G401.6 (cell line): ENCODE data around the gene THBS4.
A peak's percentile ranks its signal among the peaks of the same experiment; 100 is the strongest.

Source experiments
- FAIRE-seq: peaks from 2 replicates; lab custom pipeline; 2012; peaks lifted over from hg19 to GRCh38; lab: Jason Lieb, UNC

Gene THBS4

GRCh38 chr5:80034962-80035821 is at the start of gene THBS4:
THBS4 (plus strand) TSS chr5:80035348; CDS start chr5:80035538, 190 bp downstream.
- no peak for FAIRE-seq

- no peak for FAIRE-seq
Observed at GRCh38 chr5:79986260-79986659, 48.9 kb upstream of the THBS4 start.

DNA sequence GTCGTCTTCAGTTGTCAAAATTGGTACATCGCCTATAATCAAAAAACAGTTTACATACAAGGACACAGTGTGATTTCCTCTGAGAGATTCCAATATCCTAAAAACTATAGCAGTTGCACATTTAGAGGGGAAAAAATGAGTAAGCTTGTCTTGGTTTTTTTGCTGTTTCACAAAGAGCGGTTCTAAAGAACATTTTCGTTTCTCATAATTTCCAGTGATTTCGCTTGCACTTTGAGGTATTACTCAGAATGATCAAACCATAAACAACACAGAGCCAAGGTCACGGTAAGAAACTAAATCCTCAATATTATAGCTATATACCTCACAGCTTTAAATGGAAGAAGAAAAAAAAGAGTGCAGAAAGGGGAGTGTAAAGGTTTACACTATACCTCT is 44.9 kb upstream of the THBS4 start:
- FAIRE-seq = no peak

DNA sequence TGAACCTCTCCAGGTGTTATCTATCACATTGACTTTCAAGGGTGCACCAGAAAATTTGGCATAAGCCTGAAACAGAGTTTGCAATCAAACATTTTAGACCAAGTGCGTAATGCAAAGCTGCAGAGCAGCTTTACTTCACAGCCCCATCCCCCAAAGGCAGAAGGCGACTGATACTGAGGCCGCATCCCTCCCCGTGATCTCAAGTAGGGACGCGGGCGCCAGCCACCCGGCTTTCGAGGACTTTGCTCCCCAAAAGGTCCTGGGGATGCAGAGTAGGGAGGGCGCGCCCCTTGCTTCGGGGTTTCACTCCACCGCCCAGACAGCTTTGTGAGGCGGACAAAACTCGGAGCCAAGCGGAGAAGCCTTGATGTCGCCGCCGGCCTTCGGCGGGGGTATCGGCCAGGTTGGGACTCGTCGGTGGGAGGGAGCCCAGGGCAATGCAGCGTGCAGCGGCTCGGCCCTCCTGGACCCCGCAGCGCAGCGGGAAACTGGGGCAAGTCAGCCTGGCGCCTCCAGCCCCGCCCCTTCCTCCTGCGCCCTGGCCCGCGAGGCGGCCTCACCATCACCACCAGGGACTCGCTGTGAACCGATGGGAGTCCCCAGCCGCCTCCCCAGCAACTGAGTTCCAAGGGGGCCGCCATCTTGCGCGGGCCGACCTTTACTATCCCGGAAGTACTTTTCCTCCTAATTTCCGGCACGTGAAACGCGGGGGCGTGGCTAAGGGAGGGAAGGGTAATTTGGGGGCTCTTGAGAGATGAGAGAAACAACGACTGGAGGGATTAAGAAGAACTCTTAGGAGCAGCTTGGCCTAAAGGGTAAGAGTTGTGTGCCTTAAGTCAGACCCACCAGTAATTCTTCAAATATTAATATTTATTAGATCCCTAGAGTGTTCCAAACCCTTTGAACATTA is 44.3 kb upstream of the THBS4 start, which contains the start of gene MTX3:
Gene MTX3 (minus strand): TSS at position 665 of the 910 bp plus-strand sequence. CDS start 24 bp downstream, at position 641.
- peak; percentile 96 for FAIRE-seq

- FAIRE-seq = no peak
Observed at GRCh38 chr5:79992891-79993657, 42.1 kb upstream of the THBS4 start.

DNA sequence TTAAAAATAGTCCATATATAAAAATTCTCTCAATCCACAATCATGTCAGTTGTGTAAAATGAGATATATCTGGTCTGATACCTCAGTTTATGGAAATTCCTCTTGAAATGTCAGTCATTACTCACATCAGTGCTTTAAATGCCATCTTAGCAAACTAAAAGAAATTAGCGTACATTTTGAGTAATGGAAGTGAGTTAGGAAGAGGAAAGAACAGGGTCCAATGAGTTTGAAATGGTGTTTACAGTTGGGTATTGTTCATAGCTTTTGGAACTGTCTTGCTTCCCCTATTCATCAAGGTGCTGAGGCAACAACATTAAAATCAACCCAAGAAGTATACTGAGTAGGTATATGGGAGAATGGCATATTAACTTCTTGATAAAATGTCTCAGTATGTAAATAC is 35.4 kb upstream of the THBS4 start:
- FAIRE-seq = no peak

- no peak for FAIRE-seq
Observed at GRCh38 chr5:80002677-80003076, 32.5 kb upstream of the THBS4 start.

- FAIRE-seq = no peak
Observed at GRCh38 chr5:80008995-80009765, 26.0 kb upstream of the THBS4 start.

DNA sequence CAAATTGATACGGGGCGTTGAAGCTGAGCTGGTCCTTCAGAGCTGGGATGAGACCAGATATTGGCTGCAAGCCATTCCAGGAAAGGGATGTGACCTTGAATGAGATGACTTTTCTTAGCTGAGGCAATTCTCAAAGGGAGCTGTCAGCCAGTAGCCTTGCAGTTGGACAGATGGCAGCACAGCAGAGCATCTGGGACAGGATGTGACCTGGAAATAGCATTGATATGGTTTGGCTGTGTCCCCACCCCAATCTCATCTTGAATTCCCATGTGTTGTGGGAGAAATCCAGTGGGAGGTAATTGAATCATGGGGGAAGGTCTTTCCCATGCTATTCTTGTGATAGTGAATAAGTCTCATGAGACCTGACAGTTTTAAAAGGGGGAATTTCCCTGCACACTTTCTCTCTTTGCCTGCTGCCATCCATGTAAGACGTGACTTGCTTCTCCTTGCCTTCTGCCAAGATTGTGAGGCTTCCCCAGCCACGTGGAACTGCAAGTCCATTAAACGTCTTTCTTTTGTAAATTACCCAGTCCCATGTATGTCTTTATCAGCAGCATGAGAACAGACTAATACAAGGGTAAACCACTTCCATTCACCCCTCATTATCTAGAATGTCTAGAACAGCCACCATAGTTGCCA is 24.3 kb upstream of the THBS4 start:
- FAIRE-seq = no peak

- FAIRE-seq = no peak
Observed at GRCh38 chr5:80025069-80025468, 10.1 kb upstream of the THBS4 start.

DNA sequence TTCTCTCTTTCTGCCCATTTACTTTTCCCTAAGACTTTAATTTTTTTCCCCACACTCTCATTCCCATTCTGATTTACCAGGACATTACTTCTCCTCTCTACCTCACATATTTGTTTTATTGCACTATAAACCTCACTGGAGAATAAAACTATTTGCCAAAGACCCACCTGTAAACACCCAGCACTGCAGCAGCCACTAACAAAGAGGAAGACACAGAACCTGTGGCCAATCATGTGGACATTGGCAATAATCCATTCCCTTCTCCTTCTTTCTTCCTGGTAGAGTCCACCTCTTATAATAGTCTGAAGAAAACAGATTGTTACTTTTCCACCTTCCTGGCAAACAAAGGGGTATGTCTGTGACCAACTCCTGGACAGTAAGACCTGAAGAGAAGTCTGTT is 8.3 kb upstream of the THBS4 start:
- no peak for FAIRE-seq

DNA sequence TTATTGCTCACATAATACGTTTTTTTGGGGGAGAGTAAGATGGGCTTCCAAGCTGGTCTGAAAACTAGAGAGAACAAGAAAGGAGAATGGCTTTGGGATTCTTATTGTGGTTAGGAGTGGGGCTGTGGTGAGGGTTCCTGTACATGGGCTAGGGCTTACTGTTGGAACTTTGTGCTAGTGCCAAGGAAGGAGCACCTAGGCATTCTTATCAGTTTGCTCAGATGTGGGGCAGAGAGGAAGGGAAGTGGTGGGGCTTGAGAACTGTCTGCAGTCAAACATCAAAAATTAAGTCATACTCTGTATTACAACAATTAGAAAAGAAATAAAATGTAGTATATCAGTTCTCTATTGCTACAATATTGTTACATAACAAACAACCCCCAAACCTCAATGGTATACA is 4.0 kb upstream of the THBS4 start:
- FAIRE-seq = no peak

GRCh38 chr5:80033513-80033912 is 1.6 kb upstream of the THBS4 start:
- no peak for FAIRE-seq

- no peak for FAIRE-seq
Observed at GRCh38 chr5:80034559-80034958, 589 bp upstream of the THBS4 start.

DNA sequence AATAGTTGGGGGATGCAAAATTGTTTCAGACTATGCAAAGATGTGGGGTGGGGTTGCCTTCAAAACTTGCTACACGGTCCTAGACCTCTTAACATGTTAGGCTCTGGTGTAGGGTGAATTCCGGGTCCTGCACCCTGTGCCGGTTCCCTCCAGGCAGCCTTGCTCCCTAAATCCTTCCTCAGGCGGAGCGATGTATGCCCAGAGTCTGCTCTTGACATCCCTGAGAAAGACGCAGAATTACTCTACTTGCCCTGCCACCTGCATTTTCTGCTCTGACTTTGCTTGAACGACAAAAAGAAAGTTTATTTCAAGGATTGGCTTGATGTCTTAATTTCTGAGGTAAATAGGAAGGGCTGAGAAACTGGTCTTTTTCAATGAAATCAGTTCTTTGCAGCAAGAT is 691 bp downstream of the THBS4 start:
- FAIRE-seq = no peak

DNA sequence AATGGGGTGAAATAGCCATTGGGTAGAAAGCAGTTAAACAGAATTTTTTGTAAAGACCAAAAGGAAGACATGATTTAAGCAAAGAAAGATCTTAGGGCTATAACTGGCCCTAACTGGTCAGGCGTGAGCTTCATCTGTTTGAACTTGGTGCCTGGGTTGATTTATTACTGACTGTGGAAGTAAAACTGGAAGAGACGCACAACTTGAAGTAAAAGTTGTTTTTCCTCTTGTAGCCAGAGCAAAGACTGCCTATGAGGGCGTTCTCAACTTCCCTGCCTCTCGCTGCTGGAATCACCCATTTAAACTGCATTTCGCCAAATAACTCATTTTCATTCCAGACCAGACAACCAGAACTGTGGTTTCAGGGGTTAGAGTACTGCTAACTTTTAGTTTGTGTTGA is 1.5 kb downstream of the THBS4 start:
- FAIRE-seq = no peak

- no peak for FAIRE-seq
Observed at GRCh38 chr5:80037366-80037765, 2.2 kb downstream of the THBS4 start.

GRCh38 chr5:80039650-80040049 is 4.5 kb downstream of the THBS4 start:
- no peak for FAIRE-seq

GRCh38 chr5:80041527-80041926 is 6.4 kb downstream of the THBS4 start:
- FAIRE-seq = no peak

DNA sequence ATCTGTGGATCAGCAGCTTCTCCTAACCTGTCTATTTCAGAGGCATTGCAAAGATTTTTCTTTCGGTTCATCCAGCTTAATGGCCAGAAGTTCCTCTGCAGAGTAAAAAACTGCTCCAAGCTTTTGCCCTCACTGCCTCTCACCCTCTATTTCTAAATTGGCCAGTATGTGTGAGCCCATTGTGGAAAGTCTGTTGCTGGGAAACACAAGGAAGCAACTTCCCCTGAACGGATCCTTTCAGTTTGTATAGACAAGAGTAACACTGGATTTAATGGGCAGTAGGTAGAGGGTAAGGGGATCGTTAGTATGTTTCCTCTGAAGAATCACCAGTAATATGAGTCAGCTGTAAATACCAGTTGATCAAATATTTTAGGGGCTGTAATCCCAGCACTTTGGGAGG is 7.2 kb downstream of the THBS4 start:
- FAIRE-seq = no peak

DNA sequence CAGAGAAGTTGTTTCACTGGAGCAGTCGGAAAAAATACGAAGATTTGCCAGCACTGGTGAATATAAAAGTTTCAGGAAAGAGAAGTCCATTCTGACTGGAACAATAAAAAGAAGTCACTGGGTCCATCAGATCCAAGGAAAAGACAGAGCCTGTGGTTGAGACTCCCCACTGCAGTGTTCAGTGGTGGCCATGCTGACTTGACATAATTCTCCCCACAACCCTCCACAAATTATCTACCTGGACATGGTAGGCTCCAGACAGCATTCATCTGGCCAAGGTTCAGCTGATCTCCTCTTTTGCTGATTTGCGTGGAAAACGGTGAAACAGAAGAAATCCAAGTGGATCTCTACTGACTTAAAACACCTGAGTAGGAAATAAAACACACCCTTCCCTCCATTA is 8.0 kb downstream of the THBS4 start:
- FAIRE-seq = no peak
